Neural cell (in vitro differentiated cells): Measurements from ENCODE around the gene SLC36A4. TPM values are rescaled to one million over a fixed set of nuclear protein-coding genes. Genes with fewer than 3 reads are reported as not detected.

Experiments used
- H2AFZ ChIP-seq: fragments of 200-600, 300-800 bp; sonication (generic), shearing (Covaris generic); 2 replicates; pipeline ENCODE4 v1.6.0; 2014; ENCODE audit warnings: low read depth, mild to moderate bottlenecking, antibody characterized with exemption, low read length, moderate library complexity
- H3F3A ChIP-seq: fragments of 200-600 bp; shearing (Covaris generic); 2 replicates; pipeline ENCODE4 v1.6.1; 2016; ENCODE audit warnings: mild to moderate bottlenecking, moderate library complexity, mixed read lengths, antibody characterized with exemption, low read length; ENCODE audit not compliant: insufficient read depth, poor library complexity, severe bottlenecking
- H3K27ac ChIP-seq: fragments of 200-600, 300-800 bp; sonication (generic), shearing (Covaris generic); 2 replicates; pipeline ENCODE4 v1.5.1; 2014; ENCODE audit warnings: mild to moderate bottlenecking, low read length, moderate library complexity
- H3K27me3 ChIP-seq: fragments of 300-800, 200-600 bp; sonication (generic), shearing (Covaris generic); 2 replicates; pipeline ENCODE4 v1.6.0; 2014; ENCODE audit warnings: mild to moderate bottlenecking, low read depth, low read length, moderate library complexity; ENCODE audit not compliant: insufficient read depth
- H3K36me3 ChIP-seq: fragments of 300-800, 200-600 bp; sonication (generic), shearing (Covaris generic); 2 replicates; pipeline ENCODE4 v1.5.1; 2014; ENCODE audit warnings: mild to moderate bottlenecking, antibody characterized with exemption, low read length, moderate library complexity; ENCODE audit not compliant: insufficient read depth
- H3K4me2 ChIP-seq: fragments of 300-800, 200-600 bp; sonication (generic), shearing (Covaris generic); 2 replicates; pipeline ENCODE4 v1.6.0; 2014; ENCODE audit warnings: mild to moderate bottlenecking, low read length
- H3K4me3 ChIP-seq: fragments of 300-800, 200-600 bp; sonication (generic), shearing (Covaris generic); 2 replicates; pipeline ENCODE4 v1.5.1; 2014; ENCODE audit warnings: mild to moderate bottlenecking, low read length, moderate library complexity
- H3K79me2 ChIP-seq: fragments of 200-600 bp; shearing (Covaris generic); replicated peaks from 2 replicates; pipeline ENCODE4 v1.6.0; 2014; ENCODE audit warnings: mild to moderate bottlenecking, low read length, moderate library complexity; ENCODE audit not compliant: insufficient read depth
- H3K9ac ChIP-seq: fragments of 300-800, 200-600 bp; sonication (generic), shearing (Covaris generic); 2 replicates; pipeline ENCODE4 v1.6.1; 2016; ENCODE audit warnings: mild to moderate bottlenecking, low read length, mixed read lengths
- H3K9me2 ChIP-seq: fragments of 200-600 bp; shearing (Covaris generic); 2 replicates; pipeline ENCODE4 v1.6.1; 2016; ENCODE audit warnings: mild to moderate bottlenecking, low read length, mixed read lengths; ENCODE audit not compliant: insufficient read depth
- H3K9me3 ChIP-seq: fragments of 200-600, 300-800 bp; sonication (generic), shearing (Covaris generic); 2 replicates; pipeline ENCODE4 v1.6.1; 2016; ENCODE audit warnings: mild to moderate bottlenecking, mixed run types, low read length, moderate library complexity, mixed read lengths
- H4K20me1 ChIP-seq: fragments of 200-600 bp; shearing (Covaris generic); 2 replicates; pipeline ENCODE4 v1.6.1; 2016; ENCODE audit warnings: mild to moderate bottlenecking, mixed run types; ENCODE audit not compliant: insufficient read depth
- EP300 ChIP-seq: fragments of 450-650 bp; conservative IDR thresholded peaks from 2 replicates; pipeline ENCODE4 v1.6.1; 2014; ENCODE audit warnings: antibody characterized with exemption, mild to moderate bottlenecking, moderate library complexity; ENCODE audit not compliant: poor library complexity, severe bottlenecking
- EZH2 ChIP-seq: fragments of 200-600, 300-800 bp; shearing (Covaris generic), sonication (generic); IDR thresholded peaks from 2 replicates; pipeline ENCODE4 v1.6.1; 2014; ENCODE audit warnings: antibody characterized with exemption, low read length, borderline replicate concordance, mild to moderate bottlenecking; ENCODE audit not compliant: insufficient read depth, poor library complexity, severe bottlenecking
- MXI1 ChIP-seq: fragments of 450-650 bp; conservative IDR thresholded peaks from 2 replicates; pipeline ENCODE4 v1.6.1; 2014; ENCODE audit warnings: antibody characterized with exemption, mild to moderate bottlenecking; ENCODE audit not compliant: poor library complexity, severe bottlenecking
- POLR2AphosphoS5 ChIP-seq: IDR thresholded peaks from 2 replicates; pipeline ENCODE4 v1.6.1; 2012
- RAD21 ChIP-seq: fragments of 450-650 bp; conservative IDR thresholded peaks from 2 replicates; pipeline ENCODE4 v1.6.1; 2014; ENCODE audit warnings: antibody characterized with exemption, mild to moderate bottlenecking, moderate library complexity
- REST ChIP-seq: IDR thresholded peaks from 2 replicates; pipeline ENCODE4 v1.6.1; 2012; ENCODE audit warnings: borderline replicate concordance
- SMC3 ChIP-seq: fragments of 450-650 bp; conservative IDR thresholded peaks from 2 replicates; pipeline ENCODE4 v1.6.1; 2014; ENCODE audit warnings: antibody characterized with exemption, mild to moderate bottlenecking, moderate library complexity; ENCODE audit not compliant: poor library complexity
- TAF1 ChIP-seq: IDR thresholded peaks from 2 replicates; pipeline ENCODE4 v1.6.1; 2012; ENCODE audit warnings: low read depth
- polyA plus RNA-seq: library from polyadenylated mRNA; depleted of rRNA; stranded (reverse); fragments of >200 nt; gene quantifications from 2 replicates; pipeline ENCODE4 v1.2.3, GENCODE V29; 2014
- TF ChIP-seq, protein P1 (sequence below): fragments of 450-650 bp; IDR thresholded peaks from 2 replicates; pipeline ENCODE4 v1.5.1; 2014; ENCODE audit warnings: antibody characterized with exemption, mild to moderate bottlenecking, moderate library complexity; ENCODE audit not compliant: poor library complexity, severe bottlenecking

SLC36A4 gene
- polyA plus RNA-seq, 1 donor from 2014 or later = 34.9 TPM

DNA sequence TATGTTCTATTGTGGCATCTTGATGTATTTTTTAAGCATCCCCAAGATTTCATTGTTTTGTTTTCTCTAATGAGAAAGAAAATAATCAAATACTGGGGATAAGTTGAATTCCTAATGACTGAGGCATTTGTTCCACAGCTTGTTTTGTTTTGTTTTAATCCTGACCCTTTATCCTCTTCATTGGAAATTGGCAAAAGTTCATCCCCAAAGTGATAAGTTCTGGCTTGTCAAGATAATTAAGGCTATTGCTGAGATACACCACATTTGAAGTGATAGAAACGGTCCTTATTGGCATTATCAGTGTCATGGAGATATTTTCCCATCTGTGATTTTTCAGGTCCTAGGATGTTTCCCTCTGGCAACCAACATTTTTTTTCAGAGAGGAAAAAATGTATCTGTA lies 65.0 kb downstream of the SLC36A4 start:
- H3F3A ChIP-seq = no peaks in the 10 kb centered on the region
- TF ChIP-seq EP300 (no peak), SMC3 (no peak), POLR2AphosphoS5 (no peak), RAD21 (no peak)
- H3K79me2 ChIP-seq = no peaks in the 10 kb centered on the region
- H2AFZ ChIP-seq = no peak overlapping the region
- H3K27me3 ChIP-seq = no peaks in the 10 kb centered on the region
- H3K9me2 ChIP-seq = no peaks in the 10 kb centered on the region
- no peaks in the 10 kb centered on the region for H3K36me3 ChIP-seq
- H3K4me2 ChIP-seq = no peak overlapping the region
- no peak overlapping the region for H3K27ac ChIP-seq
- no peak overlapping the region for H3K9ac ChIP-seq
- no peak overlapping the region for H3K4me3 ChIP-seq
- H3K9me3 ChIP-seq = no peaks in the 10 kb centered on the region
- no peaks in the 10 kb centered on the region for H4K20me1 ChIP-seq

GRCh38 chr11:93131709-93132108 lies 66.1 kb downstream of the SLC36A4 start:
- Histone ChIP-seq H3K9ac (no peak overlapping the region), H3K4me3 (no peak overlapping the region), H3K36me3 (no peaks in the 10 kb centered on the region), H3K27ac (no peak overlapping the region), H4K20me1 (no peaks in the 10 kb centered on the region), H3K9me3 (no peaks in the 10 kb centered on the region), H3K27me3 (no peaks in the 10 kb centered on the region), H3F3A (no peaks in the 10 kb centered on the region), H3K9me2 (no peaks in the 10 kb centered on the region), H2AFZ (no peak overlapping the region), H3K4me2 (no peak overlapping the region), H3K79me2 (no peaks in the 10 kb centered on the region)
- TF ChIP-seq REST (no peak), EP300 (no peak), TAF1 (no peak), RAD21 (no peak), EZH2 (no peak), MXI1 (no peak), SMC3 (no peak), POLR2AphosphoS5 (no peak)
- TF ChIP-seq, protein P1, sequence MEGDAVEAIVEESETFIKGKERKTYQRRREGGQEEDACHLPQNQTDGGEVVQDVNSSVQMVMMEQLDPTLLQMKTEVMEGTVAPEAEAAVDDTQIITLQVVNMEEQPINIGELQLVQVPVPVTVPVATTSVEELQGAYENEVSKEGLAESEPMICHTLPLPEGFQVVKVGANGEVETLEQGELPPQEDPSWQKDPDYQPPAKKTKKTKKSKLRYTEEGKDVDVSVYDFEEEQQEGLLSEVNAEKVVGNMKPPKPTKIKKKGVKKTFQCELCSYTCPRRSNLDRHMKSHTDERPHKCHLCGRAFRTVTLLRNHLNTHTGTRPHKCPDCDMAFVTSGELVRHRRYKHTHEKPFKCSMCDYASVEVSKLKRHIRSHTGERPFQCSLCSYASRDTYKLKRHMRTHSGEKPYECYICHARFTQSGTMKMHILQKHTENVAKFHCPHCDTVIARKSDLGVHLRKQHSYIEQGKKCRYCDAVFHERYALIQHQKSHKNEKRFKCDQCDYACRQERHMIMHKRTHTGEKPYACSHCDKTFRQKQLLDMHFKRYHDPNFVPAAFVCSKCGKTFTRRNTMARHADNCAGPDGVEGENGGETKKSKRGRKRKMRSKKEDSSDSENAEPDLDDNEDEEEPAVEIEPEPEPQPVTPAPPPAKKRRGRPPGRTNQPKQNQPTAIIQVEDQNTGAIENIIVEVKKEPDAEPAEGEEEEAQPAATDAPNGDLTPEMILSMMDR = no peak

DNA sequence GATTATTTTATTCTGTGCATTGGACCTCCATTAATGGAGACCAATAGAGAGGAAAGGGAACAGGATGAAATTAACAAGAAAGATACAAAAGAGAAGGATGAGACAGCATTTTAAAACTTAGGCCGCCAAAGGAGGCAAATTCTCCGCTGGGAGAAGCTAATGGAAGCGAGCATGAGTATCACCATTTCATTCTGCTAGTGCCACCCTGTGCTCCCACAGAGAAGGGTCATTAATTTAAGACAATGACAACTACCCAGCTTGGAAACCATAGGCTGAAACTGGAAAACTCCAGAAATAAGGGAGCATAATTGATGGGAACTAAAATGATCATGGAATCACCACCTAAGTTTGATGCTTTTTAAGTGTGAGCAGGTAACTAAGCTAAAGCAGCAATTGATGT lies 69.2 kb downstream of the SLC36A4 start:
- Histone ChIP-seq H3K9me2 (no peaks in the 10 kb centered on the region), H3K4me3 (no peak overlapping the region), H2AFZ (no peak overlapping the region), H3K27me3 (no peaks in the 10 kb centered on the region), H3K27ac (no peak overlapping the region), H3K36me3 (no peaks in the 10 kb centered on the region), H3K4me2 (no peak overlapping the region), H4K20me1 (peaks cover 3% of the 10 kb centered on the region), H3K9me3 (no peaks in the 10 kb centered on the region), H3K9ac (no peak overlapping the region), H3K79me2 (no peaks in the 10 kb centered on the region), H3F3A (no peaks in the 10 kb centered on the region)
- TF ChIP-seq SMC3 (no peak), POLR2AphosphoS5 (no peak), TAF1 (no peak), MXI1 (no peak), RAD21 (no peak), REST (no peak), EP300 (no peak), EZH2 (no peak)
- TF ChIP-seq, protein P1 = no peak
